ACHN (cell line): Measurements from ENCODE around the gene HMOX2.

ENCODE experiments used
- DNase-seq: peaks from one replicate; pipeline ENCODE4 v3.0.0-alpha.2; 2015
- in situ Hi-C: cut with HindIII; loops from 2 replicates; pipeline ENCODE4 v1.10.0; 2017; ENCODE audit warnings: low sequenced_read_pairs, low pct_ligation_motif_present, low pct_unique_long_range_greater_than_20kb

Gene HMOX2

GRCh38 chr16:4515611-4516233 is 39.5 kb downstream of the HMOX2 start:
- in situ Hi-C loops, result no loop called here
- DNase-seq, result no peak

GRCh38 chr16:4517812-4518680 is 41.8 kb downstream of the HMOX2 start:
- peak; percentile 55 for DNase-seq
- in situ Hi-C loops, result no loop called here

GRCh38 chr16:4519274-4520058 is 43.3 kb downstream of the HMOX2 start:
- in situ Hi-C loops, result no loop called here
- no peak for DNase-seq

GRCh38 chr16:4520913-4521312 is 44.7 kb downstream of the HMOX2 start:
- in situ Hi-C loops, result no loop called here

GRCh38 chr16:4522051-4522581 is 45.9 kb downstream of the HMOX2 start:
- no peak for DNase-seq
- in situ Hi-C loops, result no loop called here

More at GRCh38 chr16:4520913-4521312, 44.7 kb downstream of the HMOX2 start:
- DNase-seq, result no peak

- no peak for DNase-seq
- in situ Hi-C loops, result no loop called here
Measured at GRCh38 chr16:4523686-4524085, 47.5 kb downstream of the HMOX2 start.

- in situ Hi-C loops, result no loop called here
- DNase-seq, result no peak
Measured at GRCh38 chr16:4524571-4524970, 48.4 kb downstream of the HMOX2 start.

GRCh38 chr16:4525069-4525468 is 48.9 kb downstream of the HMOX2 start:
- in situ Hi-C loops, result no loop called here
- DNase-seq, result no peak

- in situ Hi-C loops, result no loop called here
- no peak for DNase-seq
Measured at GRCh38 chr16:4525634-4526277, 49.6 kb downstream of the HMOX2 start.

- DNase-seq, result no peak
- in situ Hi-C loops, result no loop called here
Measured at GRCh38 chr16:4529085-4530060, 53.2 kb downstream of the HMOX2 start.

GRCh38 chr16:4531811-4532210 is 55.6 kb downstream of the HMOX2 start:
- DNase-seq, result no peak
- in situ Hi-C loops, result no loop called here

GRCh38 chr16:4532238-4532637 is 56.0 kb downstream of the HMOX2 start:
- DNase-seq, result no peak
- in situ Hi-C loops, result no loop called here

GRCh38 chr16:4533490-4533889 is 57.3 kb downstream of the HMOX2 start:
- in situ Hi-C loops, result no loop called here
- DNase-seq, result no peak

- in situ Hi-C loops, result no loop called here
- no peak for DNase-seq
Measured at GRCh38 chr16:4534151-4534790, 58.1 kb downstream of the HMOX2 start.

- DNase-seq, result no peak
- in situ Hi-C loops, result no loop called here
Measured at GRCh38 chr16:4535627-4536108, 59.5 kb downstream of the HMOX2 start.

GRCh38 chr16:4536391-4537106 is 60.4 kb downstream of the HMOX2 start:
- no peak for DNase-seq
- in situ Hi-C loops, result no loop called here
